IMR-90 (cell line): ENCODE measurements around the gene CHN2. TPM values are rescaled to one million over a fixed set of nuclear protein-coding genes. Genes with fewer than 3 reads are reported as not detected.

Experiments used
- ATAC-seq: fragments of 200-7000 bp; cut with Tn5 transposase; 2 replicates; pipeline ENCODE4 v1.9.1; 2020; ENCODE audit warnings: low read depth, mild to moderate bottlenecking, moderate library complexity
- BruUV-seq: library from RNA; stranded (reverse); fragments of 400-500 nt; replicated peaks from 2 replicates; lab custom pipeline; 2021; lab: Mats Ljungman, UMichigan
- CTCF ChIA-PET: fragments of 300-600 bp; formaldehyde crosslinking; extraction: SDS; loops from one replicate; lab custom pipeline; 2021; ENCODE audit warnings: antibody characterized with exemption; lab: Yijun Ruan, JAX
- POLR2A ChIA-PET: fragments of 300-600 bp; sonication (Branson Sonifier 250); formaldehyde crosslinking; loops from one replicate; lab custom pipeline; 2022; ENCODE audit warnings: antibody characterized with exemption; ENCODE audit not compliant: unreplicated experiment; lab: Charles Lee
- DNase-seq: peaks from one replicate; pipeline ENCODE4 v3.0.0; 2013
- H2AFZ ChIP-seq: replicated peaks from 2 replicates; pipeline ENCODE3; 2013; ENCODE audit warnings: low read length, mild to moderate bottlenecking; ENCODE audit not compliant: poor library complexity
- H2AK5ac ChIP-seq: 2 replicates; pipeline ENCODE4 v1.6.1; 2013; ENCODE audit warnings: low read depth, low read length, inconsistent platforms
- H2AK9ac ChIP-seq: replicated peaks from 2 replicates; pipeline ENCODE3; 2013; ENCODE audit warnings: mild to moderate bottlenecking, low read depth, low read length, moderate library complexity; ENCODE audit not compliant: poor library complexity
- H2BK120ac ChIP-seq: 2 replicates; pipeline ENCODE4 v1.6.1; 2013; ENCODE audit warnings: low read depth, low read length, inconsistent platforms
- H2BK15ac ChIP-seq: 3 replicates; pipeline ENCODE4 v1.6.1; 2013; ENCODE audit warnings: low read depth, low read length, inconsistent platforms
- H2BK20ac ChIP-seq: 2 replicates; pipeline ENCODE4 v1.6.1; 2013; ENCODE audit warnings: low read depth, mild to moderate bottlenecking, inconsistent platforms, low read length, moderate library complexity
- H2BK5ac ChIP-seq: 2 replicates; pipeline ENCODE4 v1.6.1; 2013; ENCODE audit warnings: mild to moderate bottlenecking, low read depth, low read length, inconsistent platforms; ENCODE audit not compliant: poor library complexity, severe bottlenecking
- H3K14ac ChIP-seq: replicated peaks from 2 replicates; pipeline ENCODE4 v1.6.1; 2013; ENCODE audit warnings: low read depth, low read length, inconsistent platforms
- H3K18ac ChIP-seq: 2 replicates; pipeline ENCODE4 v1.6.1; 2013; ENCODE audit warnings: low read depth, low read length, control low read depth
- H3K23ac ChIP-seq: 2 replicates; pipeline ENCODE4 v1.6.1; 2013; ENCODE audit warnings: low read depth, low read length, inconsistent platforms
- H3K27ac ChIP-seq: 2 replicates; pipeline ENCODE4 v1.5.1; 2013; ENCODE audit warnings: mild to moderate bottlenecking, control low read depth, low read length; ENCODE audit not compliant: insufficient read depth
- H3K27me3 ChIP-seq: 2 replicates; pipeline ENCODE4 v1.6.1; 2013; ENCODE audit warnings: low read length; ENCODE audit not compliant: control insufficient read depth, insufficient read depth
- H3K36me3 ChIP-seq: 2 replicates; pipeline ENCODE4 v1.6.1; 2013; ENCODE audit warnings: low read length, mixed read lengths; ENCODE audit not compliant: control insufficient read depth, insufficient read depth
- H3K4ac ChIP-seq: 2 replicates; pipeline ENCODE4 v1.6.1; 2013; ENCODE audit warnings: low read depth, low read length, inconsistent platforms
- H3K4me1 ChIP-seq: 2 replicates; pipeline ENCODE4 v1.6.1; 2013; ENCODE audit warnings: low read length, mixed read lengths; ENCODE audit not compliant: control insufficient read depth, insufficient read depth
- H3K4me2 ChIP-seq: 2 replicates; pipeline ENCODE4 v1.6.1; 2013; ENCODE audit warnings: low read depth, mild to moderate bottlenecking, control low read depth, low read length, moderate library complexity
- H3K4me3 ChIP-seq: 2 replicates; pipeline ENCODE4 v1.5.1; 2013; ENCODE audit warnings: low read depth, mild to moderate bottlenecking, control low read depth, low read length, moderate library complexity; ENCODE audit not compliant: insufficient read depth
- H3K56ac ChIP-seq: 2 replicates; pipeline ENCODE4 v1.6.1; 2013; ENCODE audit warnings: low read length, inconsistent platforms; ENCODE audit not compliant: insufficient read depth; ENCODE audit errors: extremely low read depth
- H3K79me1 ChIP-seq, 2 experiments: 2 replicates each; pipeline ENCODE4 v1.6.1; 2013; ENCODE audit warnings: low read length in 2 of 2, inconsistent platforms in 1 of 2, low read depth in 1 of 2
- H3K9ac ChIP-seq: 2 replicates; pipeline ENCODE4 v1.6.1; 2013; ENCODE audit warnings: low read depth, low read length, control low read depth
- H3K9me1 ChIP-seq: 2 replicates; pipeline ENCODE4 v1.6.1; 2013; ENCODE audit warnings: low read length, inconsistent platforms; ENCODE audit not compliant: insufficient read depth
- H3K9me3 ChIP-seq: 2 replicates; pipeline ENCODE4 v1.6.1; 2013; ENCODE audit warnings: low read length; ENCODE audit not compliant: control insufficient read depth, insufficient read depth
- H4K20me1 ChIP-seq: 2 replicates; pipeline ENCODE4 v1.6.1; 2013; ENCODE audit warnings: low read length, inconsistent platforms; ENCODE audit not compliant: insufficient read depth
- H4K5ac ChIP-seq: 2 replicates; pipeline ENCODE4 v1.6.1; 2013; ENCODE audit warnings: mild to moderate bottlenecking, low read depth, low read length, control low read depth
- H4K8ac ChIP-seq, 2 experiments: 2 replicates each; pipeline ENCODE4 v1.6.1; 2013; ENCODE audit warnings: low read depth in 2 of 2, low read length in 2 of 2, control low read depth in 1 of 2, inconsistent platforms in 1 of 2
- H4K91ac ChIP-seq: 2 replicates; pipeline ENCODE4 v1.6.1; 2013; ENCODE audit warnings: low read depth, low read length, inconsistent platforms; ENCODE audit not compliant: insufficient read depth
- BHLHE40 ChIP-seq: fragments of 150-350 bp; IDR thresholded peaks from 2 replicates; pipeline ENCODE4 v1.6.1; 2016; ENCODE audit warnings: mild to moderate bottlenecking, low read depth, low read length
- CHD1 ChIP-seq: IDR thresholded peaks from 2 replicates; pipeline ENCODE4 v1.6.1; 2012; ENCODE audit warnings: low read depth, low read length, improper control_type of control experiment
- MAFK ChIP-seq: IDR thresholded peaks from 2 replicates; pipeline ENCODE4 v1.6.1; 2012; ENCODE audit warnings: low read depth, low read length, improper control_type of control experiment
- NFE2L2 ChIP-seq: fragments of 150-350 bp; IDR thresholded peaks from 2 replicates; pipeline ENCODE4 v1.6.1; 2016; ENCODE audit warnings: low read depth, mild to moderate bottlenecking, low read length
- POLR2A ChIP-seq: IDR thresholded peaks from 2 replicates; pipeline ENCODE4 v1.6.1; 2012; ENCODE audit warnings: mild to moderate bottlenecking, low read depth, low read length
- SMC3 ChIP-seq: fragments of 150-350 bp; IDR thresholded peaks from 2 replicates; pipeline ENCODE4 v1.6.1; 2016; ENCODE audit warnings: low read depth, mild to moderate bottlenecking, antibody characterized with exemption, low read length, moderate library complexity
- WGBS, 2 experiments: methylation state at CpG; one replicate each; pipeline versions ENCODE4 v1.1.5 to v1.1.7; 2013; ENCODE audit warnings: missing lambda C conversion rate in 2 of 2; ENCODE audit not compliant: insufficient read length in 1 of 2; ENCODE audit errors: extremely low coverage in 2 of 2; 5-methylcytosine and 5-hydroxymethylcytosine counted together
- dilution Hi-C: fragments of 300-500 bp; cut with HindIII; formaldehyde crosslinking; loops from one replicate; pipeline ENCODE4 v1.14.3; 2018; ENCODE audit warnings: low sequenced_read_pairs; ENCODE audit not compliant: unreplicated experiment
- in situ Hi-C: fragments of 300-500 bp; cut with MboI; formaldehyde crosslinking; loops from 3 replicates; pipeline ENCODE4 v1.14.3; 2019; ENCODE audit warnings: low sequenced_read_pairs, inconsistent platforms, mixed read lengths
- intact Hi-C: fragments of 100-400 bp; cut with micrococcal nuclease; formaldehyde crosslinking; loops from 2 replicates; pipeline ENCODE4 v1.10.0; 2022
- polyA plus RNA-seq, 3 experiments: library from polyadenylated mRNA; depleted of rRNA; stranded (reverse); fragments of >200 nt; gene quantifications; 2 replicates each; pipeline ENCODE4 v1.2.3, GENCODE V29; 2012; ENCODE audit warnings: low replicate concordance in 1 of 3
- total RNA-seq: library from RNA; depleted of rRNA; stranded (reverse); fragments of >200 nt; gene quantifications from 2 replicates; pipeline ENCODE4 v1.2.3, GENCODE V29; 2012
- TF ChIP-seq, protein P1 (sequence below): fragments of 150-350 bp; IDR thresholded peaks from 2 replicates; pipeline ENCODE4 v1.6.1; 2016; ENCODE audit warnings: low read depth, mild to moderate bottlenecking, low read length, moderate library complexity, borderline replicate concordance

The CHN2 gene
- total and polyA plus RNA-seq, 2 of the 4 experiments (the other 2 are of a cell fraction), result not detected

DNA sequence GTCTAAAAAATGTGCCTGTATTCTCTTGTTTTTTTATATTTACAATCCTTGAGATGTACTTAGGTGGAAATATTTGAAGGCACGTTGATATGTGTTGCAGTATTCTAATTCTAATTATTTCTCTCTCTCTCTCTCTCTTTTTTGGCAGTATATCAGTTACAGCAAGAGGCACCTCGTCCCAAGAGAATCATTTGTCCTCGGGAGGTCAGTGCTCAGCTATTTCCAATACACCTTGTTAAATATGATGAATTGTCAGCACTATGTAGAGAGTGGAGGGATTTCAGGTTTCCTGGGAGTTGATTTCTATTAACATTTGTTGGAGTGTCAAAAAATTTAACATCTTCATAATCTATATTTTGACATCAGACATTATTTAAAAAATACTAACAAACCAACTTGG, 173.2 kb downstream of the CHN2 start:
- CTCF ChIA-PET, result no interaction called here
- no peak overlapping the region for H3K4ac ChIP-seq
- H4K8ac ChIP-seq, result no peak overlapping the region
- H4K20me1 ChIP-seq, result no peaks in the 10 kb centered on the region
- no peak overlapping the region for H4K5ac ChIP-seq
- no peak overlapping the region for H3K56ac ChIP-seq
- no peak overlapping the region for H3K9ac ChIP-seq
- no peaks in the 10 kb centered on the region for H3K9me1 ChIP-seq
- no peak overlapping the region for H3K4me3 ChIP-seq
- no peak overlapping the region for H2BK120ac ChIP-seq
- H2AFZ ChIP-seq, result no peak overlapping the region
- H3K4me1 ChIP-seq, result no peaks in the 10 kb centered on the region
- H3K18ac ChIP-seq, result no peak overlapping the region
- no peak for ATAC-seq
- POLR2A ChIA-PET, result no interaction called here
- no peak for DNase-seq
- dilution Hi-C loops (no loop called here), intact Hi-C loops (no loop called here), in situ Hi-C loops (no loop called here)
- H2BK20ac ChIP-seq, result no peak overlapping the region
- no peak overlapping the region for H2BK15ac ChIP-seq
- no peak overlapping the region for H2BK5ac ChIP-seq
- no peaks in the 10 kb centered on the region for H3K9me3 ChIP-seq
- H3K27me3 ChIP-seq, result no peaks in the 10 kb centered on the region
- H3K23ac ChIP-seq, result no peak overlapping the region
- H2AK9ac ChIP-seq, result no peak overlapping the region
- TF ChIP-seq, protein P1, sequence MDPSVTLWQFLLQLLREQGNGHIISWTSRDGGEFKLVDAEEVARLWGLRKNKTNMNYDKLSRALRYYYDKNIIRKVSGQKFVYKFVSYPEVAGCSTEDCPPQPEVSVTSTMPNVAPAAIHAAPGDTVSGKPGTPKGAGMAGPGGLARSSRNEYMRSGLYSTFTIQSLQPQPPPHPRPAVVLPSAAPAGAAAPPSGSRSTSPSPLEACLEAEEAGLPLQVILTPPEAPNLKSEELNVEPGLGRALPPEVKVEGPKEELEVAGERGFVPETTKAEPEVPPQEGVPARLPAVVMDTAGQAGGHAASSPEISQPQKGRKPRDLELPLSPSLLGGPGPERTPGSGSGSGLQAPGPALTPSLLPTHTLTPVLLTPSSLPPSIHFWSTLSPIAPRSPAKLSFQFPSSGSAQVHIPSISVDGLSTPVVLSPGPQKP, result no peak
- TF ChIP-seq SMC3 (no peak), MAFK (no peak), CHD1 (no peak), POLR2A (no peak), NFE2L2 (no peak), BHLHE40 (no peak)
- H3K14ac ChIP-seq, result no peak overlapping the region
- no TSS peak for BruUV-seq
- no peak overlapping the region for H4K91ac ChIP-seq
- H3K27ac ChIP-seq, result no peak overlapping the region
- no peaks in the 10 kb centered on the region for H3K79me1 ChIP-seq
- WGBS, 2 experiments, result no CpG with 5 or more reads among the region's 3 CpGs
- no peaks in the 10 kb centered on the region for H3K36me3 ChIP-seq
- no peak overlapping the region for H3K4me2 ChIP-seq
- no peak overlapping the region for H2AK5ac ChIP-seq
